ENCODE results near the gene TIMD4. TPM values are rescaled to one million over a fixed set of nuclear protein-coding genes. Genes with fewer than 3 reads are reported as not detected.

Gene TIMD4
- polyA plus RNA-seq, 1 donor from 2014 or later = not detected

- Histone ChIP-seq H3K27ac (ENCODE audit: low read length) (no peak overlapping the region), H3K4me2 (ENCODE audit: low read length) (no peak overlapping the region), H3K4me3 (ENCODE audit: low read length) (no peak overlapping the region), H3K9me2 (ENCODE audit: insufficient read depth, low read length) (no peaks in the 10 kb centered on the region), H3K27me3 (ENCODE audit: insufficient read depth, low read depth, low read length) (no peaks in the 10 kb centered on the region), H3K9me3 (ENCODE audit: low read length) (no peaks in the 10 kb centered on the region), H3K9ac (ENCODE audit: low read length) (no peak overlapping the region), H4K20me1 (ENCODE audit: insufficient read depth) (no peaks in the 10 kb centered on the region), H3K36me3 (ENCODE audit: insufficient read depth, low read length) (no peaks in the 10 kb centered on the region), H3F3A (ENCODE audit: insufficient read depth, low read length, poor library complexity, severe bottlenecking) (no peaks in the 10 kb centered on the region), H3K79me2 (replicated peaks; ENCODE audit: insufficient read depth, low read length) (no peaks in the 10 kb centered on the region), H2AFZ (ENCODE audit: low read depth, low read length) (no peak overlapping the region)
- TF ChIP-seq EZH2 (IDR thresholded peaks at IDR 0.05; ENCODE audit: borderline replicate concordance, insufficient read depth, low read length, poor library complexity, severe bottlenecking) = no peak
- TF ChIP-seq TAF1 (IDR thresholded peaks at IDR 0.05; ENCODE audit: low read depth) = no peak
- TF ChIP-seq SMC3 (conservative IDR thresholded peaks at IDR 0.05; ENCODE audit: poor library complexity) = no peak
- no peak for TF ChIP-seq EP300 (conservative IDR thresholded peaks at IDR 0.05; ENCODE audit: poor library complexity, severe bottlenecking)
- no peak for TF ChIP-seq CTCF (IDR thresholded peaks at IDR 0.05; ENCODE audit: poor library complexity, severe bottlenecking)
- TF ChIP-seq POLR2AphosphoS5 (IDR thresholded peaks at IDR 0.05) = no peak
- TF ChIP-seq REST (IDR thresholded peaks at IDR 0.05; ENCODE audit: borderline replicate concordance) = no peak
- no peak for TF ChIP-seq RAD21 (conservative IDR thresholded peaks at IDR 0.05)
- no peak for TF ChIP-seq MXI1 (conservative IDR thresholded peaks at IDR 0.05; ENCODE audit: poor library complexity, severe bottlenecking)
Measured at GRCh38 chr5:156951359-156951758, 11.7 kb downstream of the TIMD4 start.

GRCh38 chr5:156950716-156951115 is 12.3 kb downstream of the TIMD4 start:
- no peaks in the 10 kb centered on the region for H3K9me3 ChIP-seq (ENCODE audit: low read length)
- TF ChIP-seq EP300 (conservative IDR thresholded peaks at IDR 0.05; ENCODE audit: poor library complexity, severe bottlenecking) (no peak), TAF1 (IDR thresholded peaks at IDR 0.05; ENCODE audit: low read depth) (no peak), MXI1 (conservative IDR thresholded peaks at IDR 0.05; ENCODE audit: poor library complexity, severe bottlenecking) (no peak), SMC3 (conservative IDR thresholded peaks at IDR 0.05; ENCODE audit: poor library complexity) (no peak), POLR2AphosphoS5 (IDR thresholded peaks at IDR 0.05) (no peak)
- H3K27me3 ChIP-seq (ENCODE audit: insufficient read depth, low read depth, low read length) = no peaks in the 10 kb centered on the region
- H2AFZ ChIP-seq (ENCODE audit: low read depth, low read length) = no peak overlapping the region
- H3K4me2 ChIP-seq (ENCODE audit: low read length) = no peak overlapping the region
- H3K9me2 ChIP-seq (ENCODE audit: insufficient read depth, low read length) = no peaks in the 10 kb centered on the region
- H3K79me2 ChIP-seq (replicated peaks; ENCODE audit: insufficient read depth, low read length) = no peaks in the 10 kb centered on the region
- no peaks in the 10 kb centered on the region for H3F3A ChIP-seq (ENCODE audit: insufficient read depth, low read length, poor library complexity, severe bottlenecking)
- no peak overlapping the region for H3K27ac ChIP-seq (ENCODE audit: low read length)
- H3K36me3 ChIP-seq (ENCODE audit: insufficient read depth, low read length) = no peaks in the 10 kb centered on the region
- H3K4me3 ChIP-seq (ENCODE audit: low read length) = no peak overlapping the region
- no peaks in the 10 kb centered on the region for H4K20me1 ChIP-seq (ENCODE audit: insufficient read depth)
- H3K9ac ChIP-seq (ENCODE audit: low read length) = no peak overlapping the region

All from neural cell (in vitro differentiated cells).